Right atrium auricular region (tissue), 2 donors: ENCODE results near the gene RGMB. TPM values are rescaled to one million over a fixed set of nuclear protein-coding genes. Genes with fewer than 3 reads are reported as not detected.

Source experiments
- DNase-seq: peaks from one replicate; pipeline ENCODE4 v3.0.0-alpha.2; 2019; ENCODE audit warnings: low spot score
- H3K27ac ChIP-seq, 2 donors: fragments of 200-600 bp; sonication (generic); 1 replicate in 1 of 2; 2 replicates in 1 of 2; pipeline ENCODE4 v1.5.1; 2016 to 2019
- H3K27me3 ChIP-seq, 2 donors: fragments of 200-600 bp; sonication (generic); one replicate each; pipeline versions ENCODE4 v1.5.1 to v1.6.0; 2017 to 2019
- H3K36me3 ChIP-seq: fragments of 200-600 bp; sonication (generic); one replicate; pipeline ENCODE4 v1.5.1; 2016
- H3K4me1 ChIP-seq, 2 donors: fragments of 200-600 bp; sonication (generic); one replicate each; pipeline versions ENCODE4 v1.5.1 to v1.6.0; 2017 to 2019
- H3K4me3 ChIP-seq, 2 donors: fragments of 200-600 bp; sonication (generic); 1 replicate in 1 of 2; 2 replicates in 1 of 2; pipeline ENCODE4 v1.5.1; 2017 to 2019; ENCODE audit warnings: mild to moderate bottlenecking in 1 of 2, moderate library complexity in 1 of 2
- H3K9me3 ChIP-seq, 2 donors: fragments of 200-600 bp; sonication (generic); one replicate each; pipeline ENCODE4 v1.5.1; 2019
- total RNA-seq, 2 donors: library from RNA; depleted of rRNA; stranded (reverse); fragments of >200 nt; gene quantifications; one replicate each; pipeline ENCODE4 v1.1.0, GENCODE V29; 2016
- TF ChIP-seq, protein P1 (sequence below), 2 donors: fragments of 200-600 bp; sonication (generic); IDR thresholded peaks; one replicate each; pipeline ENCODE4 v1.5.1; 2019; ENCODE audit warnings: antibody characterized with exemption in 2 of 2

RGMB gene
- total RNA-seq, 2 donors from 2014 or later, result 18.2 to 25.4 TPM

DNA sequence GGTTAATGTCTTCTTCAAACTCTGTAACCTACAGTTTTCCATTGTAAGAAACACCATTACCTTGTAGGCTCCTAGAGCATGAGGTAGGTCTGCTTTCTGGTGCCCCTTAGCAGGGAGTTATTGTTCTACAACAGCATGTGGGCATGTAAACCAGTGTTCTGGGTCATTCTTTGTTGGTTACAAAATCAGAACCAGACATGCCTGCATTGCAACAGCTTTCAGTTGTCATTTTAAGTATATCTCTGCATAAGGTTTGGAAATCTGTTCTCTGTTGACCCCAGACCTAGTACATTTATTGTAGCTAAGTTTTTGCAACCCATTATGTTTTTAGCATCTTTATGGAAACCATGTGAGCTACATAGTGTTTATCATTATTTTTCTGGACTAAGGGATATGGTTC lies 10.9 kb downstream of the RGMB start:
- Histone ChIP-seq H3K4me1 (peaks cover 0 to 40% of the 10 kb centered on the region in 2 donors), H3K36me3 (peaks cover 6% of the 10 kb centered on the region), H3K4me3 (no peak overlapping the region), H3K27ac (no peak overlapping the region), H3K27me3 (no peaks in the 10 kb centered on the region), H3K9me3 (no peaks in the 10 kb centered on the region)
- no peak for DNase-seq
- TF ChIP-seq, protein P1, sequence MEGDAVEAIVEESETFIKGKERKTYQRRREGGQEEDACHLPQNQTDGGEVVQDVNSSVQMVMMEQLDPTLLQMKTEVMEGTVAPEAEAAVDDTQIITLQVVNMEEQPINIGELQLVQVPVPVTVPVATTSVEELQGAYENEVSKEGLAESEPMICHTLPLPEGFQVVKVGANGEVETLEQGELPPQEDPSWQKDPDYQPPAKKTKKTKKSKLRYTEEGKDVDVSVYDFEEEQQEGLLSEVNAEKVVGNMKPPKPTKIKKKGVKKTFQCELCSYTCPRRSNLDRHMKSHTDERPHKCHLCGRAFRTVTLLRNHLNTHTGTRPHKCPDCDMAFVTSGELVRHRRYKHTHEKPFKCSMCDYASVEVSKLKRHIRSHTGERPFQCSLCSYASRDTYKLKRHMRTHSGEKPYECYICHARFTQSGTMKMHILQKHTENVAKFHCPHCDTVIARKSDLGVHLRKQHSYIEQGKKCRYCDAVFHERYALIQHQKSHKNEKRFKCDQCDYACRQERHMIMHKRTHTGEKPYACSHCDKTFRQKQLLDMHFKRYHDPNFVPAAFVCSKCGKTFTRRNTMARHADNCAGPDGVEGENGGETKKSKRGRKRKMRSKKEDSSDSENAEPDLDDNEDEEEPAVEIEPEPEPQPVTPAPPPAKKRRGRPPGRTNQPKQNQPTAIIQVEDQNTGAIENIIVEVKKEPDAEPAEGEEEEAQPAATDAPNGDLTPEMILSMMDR (IDR thresholded peaks at IDR 0.05), result no peak

DNA sequence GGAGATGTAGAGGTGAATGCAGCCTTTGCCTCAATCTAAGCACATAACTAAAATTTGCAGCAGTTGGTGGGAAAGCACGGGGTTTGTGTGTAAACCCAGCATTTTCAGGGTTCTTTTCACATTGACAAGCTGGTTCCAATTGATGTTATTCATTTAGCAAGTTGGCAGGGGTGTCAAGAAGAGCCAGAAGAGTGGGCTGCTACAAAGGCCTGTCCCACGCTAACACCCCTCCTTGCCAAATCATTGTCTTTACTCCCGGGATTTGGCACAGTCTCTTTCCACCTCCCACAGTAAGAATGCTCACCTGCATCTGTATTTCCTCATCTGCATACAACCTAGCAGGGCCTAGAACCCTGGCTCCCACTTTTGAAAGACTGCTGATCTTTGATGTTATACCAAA lies 11.8 kb downstream of the RGMB start:
- no peaks in the 10 kb centered on the region for H3K27me3 ChIP-seq
- TF ChIP-seq, protein P1 (IDR thresholded peaks at IDR 0.05), result no peak
- H3K36me3 ChIP-seq, result no peaks in the 10 kb centered on the region
- H3K4me1 ChIP-seq, result peaks cover 0 to 33% of the 10 kb centered on the region in 2 donors
- H3K27ac ChIP-seq, result no peak overlapping the region
- H3K9me3 ChIP-seq, result no peaks in the 10 kb centered on the region
- DNase-seq, result no peak
- no peak overlapping the region for H3K4me3 ChIP-seq

DNA sequence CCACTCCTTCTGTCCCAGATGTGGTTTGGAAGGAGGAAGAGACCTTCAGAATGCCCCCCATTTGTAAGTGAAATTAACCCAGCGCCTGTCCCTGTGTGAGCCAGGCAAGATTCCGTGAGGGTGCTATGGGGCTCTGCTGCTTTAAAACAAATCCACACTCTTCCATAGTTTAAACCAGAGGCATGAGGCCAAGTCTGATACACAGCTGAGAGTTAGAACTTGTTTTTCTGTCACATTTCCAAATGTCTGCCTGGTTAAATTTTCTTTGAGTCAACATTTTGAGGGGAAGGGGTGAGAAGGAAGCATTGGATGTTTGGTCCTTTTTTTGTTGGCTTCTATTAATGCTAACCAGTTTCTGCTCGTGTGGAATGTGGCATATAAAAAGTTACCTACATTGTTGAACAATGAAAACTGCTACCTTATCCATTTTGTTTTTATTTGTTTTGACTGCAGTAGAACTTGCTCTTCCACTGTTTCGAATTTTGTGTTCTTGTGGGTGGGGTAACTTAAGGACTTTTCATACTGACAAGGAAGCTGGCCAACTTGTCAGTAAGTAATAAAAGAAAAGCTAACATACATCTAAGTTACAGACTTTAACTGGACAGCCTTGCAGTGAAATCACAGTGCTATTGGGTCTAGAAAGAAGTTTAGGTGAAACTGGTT lies 12.9 kb downstream of the RGMB start:
- Histone ChIP-seq H3K36me3 (no peaks in the 10 kb centered on the region), H3K9me3 (no peaks in the 10 kb centered on the region), H3K27me3 (no peaks in the 10 kb centered on the region), H3K27ac (no peak overlapping the region), H3K4me1 (peaks cover 0 to 33% of the 10 kb centered on the region in 2 donors), H3K4me3 (no peak overlapping the region)
- DNase-seq, result no peak
- TF ChIP-seq, protein P1 (IDR thresholded peaks at IDR 0.05), result no peak

DNA sequence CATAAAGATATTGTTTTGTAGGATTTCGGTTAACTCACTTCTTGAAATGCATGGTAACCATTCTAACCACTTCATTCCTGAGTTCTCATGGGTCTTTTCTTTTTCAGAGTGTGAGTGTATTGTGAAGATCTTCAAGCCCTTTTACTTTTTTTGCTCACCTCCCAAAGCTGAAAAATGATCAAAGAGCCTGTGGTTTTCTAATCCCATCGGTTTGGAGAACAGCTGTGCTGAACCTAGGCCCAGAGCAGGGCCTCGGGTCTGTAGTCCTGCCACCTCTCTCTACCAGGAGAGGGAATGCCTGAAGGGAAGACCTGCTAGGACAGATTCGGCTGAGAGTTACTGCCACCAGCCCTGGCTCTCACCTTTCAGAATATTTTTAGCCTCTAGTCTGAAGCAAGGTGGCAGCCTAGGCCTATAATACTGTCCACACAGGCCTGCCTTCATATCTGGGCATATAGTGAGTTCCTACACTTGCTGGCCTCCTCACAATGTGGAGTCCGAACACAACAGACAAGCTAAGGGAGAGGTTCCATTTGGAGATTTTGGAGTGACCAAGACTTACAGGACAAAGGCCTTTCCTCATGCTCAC lies 13.8 kb downstream of the RGMB start:
- TF ChIP-seq, protein P1 (IDR thresholded peaks at IDR 0.05), result peak in 1 of 2 donors; percentile 36
- no peak for DNase-seq
- Histone ChIP-seq H3K4me1 (peaks cover 0 to 37% of the 10 kb centered on the region in 2 donors), H3K27ac (peak overlapping the region; percentile 34 to 42), H3K4me3 (no peak overlapping the region), H3K36me3 (no peaks in the 10 kb centered on the region), H3K9me3 (no peaks in the 10 kb centered on the region), H3K27me3 (no peaks in the 10 kb centered on the region)

DNA sequence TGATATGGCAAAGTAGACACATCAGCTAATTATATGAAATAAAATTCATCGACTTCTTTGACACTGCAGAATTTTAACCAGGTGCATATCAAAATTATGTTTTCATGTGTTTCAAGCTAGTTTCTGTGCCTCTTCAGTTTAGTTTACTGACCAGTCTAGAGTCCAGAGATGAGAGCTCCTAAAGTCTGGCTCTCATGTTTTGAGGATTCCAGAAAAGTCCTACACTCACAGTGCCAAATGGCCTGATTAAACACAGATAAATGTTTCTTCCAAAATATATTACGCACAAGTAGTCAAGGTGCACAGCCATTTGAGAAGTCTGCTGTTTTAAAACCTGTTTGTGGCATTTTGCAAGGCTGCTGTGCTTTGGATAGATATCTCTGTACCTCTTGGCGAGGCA lies 15.6 kb downstream of the RGMB start:
- TF ChIP-seq, protein P1 (IDR thresholded peaks at IDR 0.05), result no peak
- H3K4me3 ChIP-seq, result no peak overlapping the region
- peaks cover 10% of the 10 kb centered on the region for H3K36me3 ChIP-seq
- H3K4me1 ChIP-seq, result peaks cover 0 to 40% of the 10 kb centered on the region in 2 donors
- H3K27ac ChIP-seq, result no peak overlapping the region
- H3K27me3 ChIP-seq, result no peaks in the 10 kb centered on the region
- DNase-seq, result no peak
- H3K9me3 ChIP-seq, result no peaks in the 10 kb centered on the region
